GM21423 (cell line): Measurements from ENCODE around the gene XIST.
"Not testable (repeated sequence)": the region's sequence is repeated elsewhere in the genome, so short reads cannot be mapped to it uniquely, and the experiment has no call there.

Source experiments
- ATAC-seq: cut with Tn5 transposase; IDR thresholded peaks from one replicate; pipeline ENCODE4 v1.9.1; 2021; ENCODE audit warnings: mild to moderate bottlenecking, moderate library complexity; ENCODE audit not compliant: unreplicated experiment

The XIST gene

DNA sequence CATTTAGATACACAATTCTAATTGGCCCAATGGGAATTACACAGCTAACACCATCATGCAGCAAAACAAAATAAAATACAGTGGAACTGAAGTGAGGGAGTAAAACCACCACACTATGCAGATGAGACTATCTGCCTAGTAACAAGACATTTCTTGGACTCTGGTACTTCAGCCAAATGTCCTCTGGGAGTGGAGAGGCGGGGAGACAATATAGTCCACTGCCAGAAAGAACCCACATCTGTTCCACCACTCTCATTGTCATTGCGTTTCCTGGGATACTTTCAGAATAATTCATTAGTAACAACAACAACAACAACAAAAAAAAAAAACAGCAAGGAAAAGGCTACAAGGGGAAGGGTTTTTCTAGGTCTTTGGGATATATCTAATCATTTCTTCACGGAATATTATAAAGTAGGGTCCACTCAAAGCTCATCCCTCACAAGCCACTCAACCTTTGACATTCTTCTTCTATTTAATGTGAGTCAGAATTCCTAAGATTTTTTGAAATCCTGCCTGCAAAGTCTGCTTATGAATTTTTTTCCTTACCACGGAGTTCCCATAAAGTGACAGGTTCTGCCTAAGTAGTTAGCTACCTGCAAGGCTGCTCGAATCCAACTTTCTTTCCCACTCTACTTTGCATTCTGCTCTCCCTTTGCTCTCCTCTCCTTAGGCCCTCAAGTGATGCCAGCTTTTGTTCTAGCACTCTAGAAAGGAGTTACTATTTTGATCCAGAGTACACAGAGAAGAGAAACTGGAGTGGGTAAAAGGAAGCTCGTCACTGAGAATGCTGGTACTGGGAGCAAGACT lies 34.9 kb downstream of the XIST start:
- no peak for ATAC-seq

DNA sequence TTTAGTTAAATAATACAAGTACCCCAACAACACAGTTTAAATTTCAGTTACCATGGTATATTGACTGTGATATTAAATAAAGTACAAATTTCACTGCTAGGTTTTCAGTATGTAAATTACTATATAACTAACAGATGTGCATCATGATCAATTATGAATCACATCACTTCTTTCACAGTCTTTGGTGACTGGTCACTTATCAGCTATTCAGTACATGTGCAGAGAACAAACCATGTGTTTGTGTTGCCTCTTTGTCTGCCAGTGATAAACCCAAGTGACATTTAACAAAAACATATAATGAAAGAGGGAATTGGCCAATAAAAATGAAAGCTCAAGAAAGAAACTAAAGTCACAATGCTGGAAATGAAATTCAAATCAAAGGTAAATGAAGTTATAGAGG lies 40.3 kb downstream of the XIST start:
- no peak for ATAC-seq

DNA sequence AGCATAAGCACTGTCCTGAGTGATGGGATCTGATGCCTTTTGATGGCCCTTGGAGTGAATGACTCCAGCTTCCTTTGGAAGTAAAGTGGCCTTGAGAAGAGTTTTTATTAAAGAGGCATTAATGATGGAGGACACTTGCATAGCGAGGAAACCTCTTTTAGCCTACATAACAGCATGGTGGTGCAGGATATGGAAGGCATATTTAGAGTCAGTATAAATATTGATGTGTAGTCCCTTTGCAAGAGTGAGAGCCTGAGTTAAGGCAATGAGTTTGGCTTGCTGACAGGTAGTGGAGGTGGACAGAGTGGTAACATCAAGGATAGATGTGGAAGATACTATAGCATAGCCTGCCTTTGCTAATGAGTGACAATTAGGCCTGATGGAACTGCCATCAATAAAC lies 48.4 kb downstream of the XIST start:
- ATAC-seq: not testable (repeated sequence)

DNA sequence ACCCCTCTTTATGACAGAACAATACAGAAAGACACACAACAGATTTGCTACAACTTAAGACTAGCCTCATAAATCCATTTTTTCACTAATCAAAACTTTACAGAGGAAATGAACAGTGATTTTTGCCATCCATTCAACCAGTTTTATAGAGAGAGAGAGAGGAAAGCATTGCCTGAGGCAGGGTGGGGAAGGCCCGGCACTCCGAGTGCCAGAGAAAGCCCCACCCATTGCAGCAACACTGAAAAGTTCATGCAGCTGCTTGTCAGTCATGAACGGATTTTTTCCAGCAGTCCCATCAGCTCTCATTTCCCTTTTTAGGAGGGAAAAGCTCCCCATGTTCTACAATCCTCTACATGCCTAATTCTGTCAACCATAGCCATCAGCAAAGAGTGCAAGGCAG lies 52.6 kb downstream of the XIST start:
- no peak for ATAC-seq

GRCh38 chrX:73792511-73792910 lies 60.0 kb downstream of the XIST start:
- ATAC-seq: not testable (repeated sequence)

- no peak for ATAC-seq
These were observed 67.0 kb downstream of the XIST start for GRCh38 chrX:73785493-73785892.
